SK-N-MC (cell line): ENCODE data around the gene NWD2.

ENCODE experiments used
- DNase-seq: peaks from one replicate; pipeline ENCODE4 v3.0.0-alpha.2; 2011; ENCODE audit warnings: low read depth, low spot score
- H3K27ac ChIP-seq: fragments of 200-600 bp; sonication (generic); 2 replicates; pipeline ENCODE4 v1.5.1; 2016; ENCODE audit warnings: mixed run types
- H3K36me3 ChIP-seq: fragments of 200-600 bp; sonication (generic); 2 replicates; pipeline ENCODE4 v1.6.1; 2017; ENCODE audit warnings: antibody characterized with exemption, low read length, mixed read lengths; ENCODE audit not compliant: insufficient read depth
- H3K4me3 ChIP-seq: fragments of 200-600 bp; sonication (generic); 2 replicates; pipeline ENCODE4 v1.5.1; 2016
- H3K9ac ChIP-seq: fragments of 200-600 bp; sonication (generic); 2 replicates; pipeline ENCODE4 v1.8.0; 2017; ENCODE audit warnings: mixed run types, mixed read lengths; ENCODE audit not compliant: insufficient read length
- H3K9me3 ChIP-seq: fragments of 200-600 bp; sonication (generic); 2 replicates; pipeline ENCODE4 v1.6.1; 2017; ENCODE audit warnings: low read depth, mild to moderate bottlenecking, antibody characterized with exemption, low read length, moderate library complexity, mixed read lengths
- EZH2 ChIP-seq: fragments of 200-600 bp; sonication (generic); IDR thresholded peaks from one replicate; pipeline ENCODE4 v1.6.1; 2017; ENCODE audit warnings: antibody characterized with exemption
- FOXP2 ChIP-seq: optimal IDR thresholded peaks from 2 replicates; pipeline ENCODE3; 2011; ENCODE audit warnings: mild to moderate bottlenecking, moderate library complexity; ENCODE audit not compliant: insufficient read depth; ENCODE audit errors: extremely low read length, control extremely low read depth
- POLR2AphosphoS5 ChIP-seq: IDR thresholded peaks from 2 replicates; pipeline ENCODE4 v1.6.1; 2012; ENCODE audit warnings: mild to moderate bottlenecking, low read depth, low read length, borderline replicate concordance

NWD2 gene

DNA sequence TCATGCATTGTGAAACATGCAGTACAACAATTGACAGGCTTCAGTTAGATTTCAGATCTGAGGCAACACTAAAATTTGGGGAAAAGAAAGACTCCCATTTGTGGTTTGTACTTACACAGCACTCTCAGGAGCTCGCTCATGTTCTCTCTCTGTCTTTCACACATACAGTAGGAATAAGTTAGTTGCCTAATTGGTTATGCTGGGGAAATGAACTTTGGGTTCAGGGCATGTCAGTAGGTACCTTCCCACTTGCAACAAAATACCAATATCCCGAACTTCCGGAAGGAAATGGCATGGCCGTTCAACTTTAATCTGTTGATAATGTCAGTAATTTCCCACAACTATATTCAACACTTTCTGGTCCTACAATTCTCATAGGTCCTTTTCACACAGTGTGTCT lies 223.3 kb downstream of the NWD2 start:
- no peaks in the 10 kb centered on the region for H3K36me3 ChIP-seq
- TF ChIP-seq EZH2 (no peak), POLR2AphosphoS5 (no peak), FOXP2 (no peak)
- no peak overlapping the region for H3K4me3 ChIP-seq
- H3K27ac ChIP-seq: no peak overlapping the region
- H3K9ac ChIP-seq: no peak overlapping the region
- H3K9me3 ChIP-seq: no peaks in the 10 kb centered on the region
- DNase-seq: no peak

GRCh38 chr4:37469286-37469685 lies 224.7 kb downstream of the NWD2 start:
- TF ChIP-seq POLR2AphosphoS5: no peak
- no peak for TF ChIP-seq EZH2
- no peak for TF ChIP-seq FOXP2
- H3K27ac ChIP-seq: no peak overlapping the region
- H3K9me3 ChIP-seq: no peaks in the 10 kb centered on the region
- H3K36me3 ChIP-seq: no peaks in the 10 kb centered on the region
- no peak overlapping the region for H3K9ac ChIP-seq
- no peak for DNase-seq
- H3K4me3 ChIP-seq: no peak overlapping the region

DNA sequence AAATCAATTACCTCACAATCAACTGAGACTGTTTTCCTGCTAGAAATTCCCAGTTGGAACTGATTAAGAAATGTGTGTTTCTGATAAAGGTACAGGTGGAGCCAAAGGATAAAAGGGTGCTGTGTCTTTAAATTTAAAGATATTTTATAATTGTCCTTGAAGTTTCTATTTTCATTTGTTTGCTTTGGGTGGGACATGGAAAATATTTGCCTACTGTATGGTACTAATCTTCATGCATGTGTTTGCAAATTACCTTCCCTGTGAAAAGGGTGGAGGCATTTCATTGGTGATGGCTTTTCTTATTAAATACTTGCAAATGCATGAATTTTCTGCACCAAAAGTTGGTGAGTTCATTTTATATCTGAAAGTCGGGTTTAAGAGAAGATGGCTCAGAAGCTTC lies 225.7 kb downstream of the NWD2 start:
- H3K36me3 ChIP-seq: no peaks in the 10 kb centered on the region
- H3K4me3 ChIP-seq: no peak overlapping the region
- no peaks in the 10 kb centered on the region for H3K9me3 ChIP-seq
- no peak for DNase-seq
- no peak overlapping the region for H3K27ac ChIP-seq
- no peak overlapping the region for H3K9ac ChIP-seq
- no peak for TF ChIP-seq EZH2
- TF ChIP-seq FOXP2: no peak
- TF ChIP-seq POLR2AphosphoS5: no peak

- no peaks in the 10 kb centered on the region for H3K9me3 ChIP-seq
- H3K36me3 ChIP-seq: no peaks in the 10 kb centered on the region
- TF ChIP-seq POLR2AphosphoS5: no peak
- TF ChIP-seq EZH2: no peak
- no peak for TF ChIP-seq FOXP2
- no peak overlapping the region for H3K9ac ChIP-seq
- no peak for DNase-seq
- H3K27ac ChIP-seq: no peak overlapping the region
- H3K4me3 ChIP-seq: no peak overlapping the region
These were observed 226.6 kb downstream of the NWD2 start for GRCh38 chr4:37471093-37471492.

DNA sequence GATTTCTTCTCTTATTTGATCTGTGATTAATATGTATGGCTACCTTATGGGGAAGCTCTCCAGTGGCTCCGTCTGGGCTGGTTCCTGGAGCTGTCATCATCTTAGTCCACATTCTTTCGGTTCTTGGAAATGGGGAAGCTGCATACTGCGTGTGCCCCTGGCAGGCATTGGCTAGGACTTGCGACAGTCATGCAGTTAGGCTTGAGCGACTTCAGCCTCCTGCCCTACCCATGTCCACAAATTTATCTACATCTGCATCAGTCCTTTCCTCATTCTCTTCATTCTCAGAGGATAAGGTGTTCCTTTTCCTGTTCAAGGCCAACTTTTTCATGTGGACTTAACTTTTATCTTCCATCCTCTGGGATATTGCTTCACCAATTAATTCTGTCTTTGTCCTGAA lies 227.4 kb downstream of the NWD2 start:
- Histone ChIP-seq H3K36me3 (no peaks in the 10 kb centered on the region), H3K9me3 (no peaks in the 10 kb centered on the region), H3K27ac (no peak overlapping the region), H3K9ac (no peak overlapping the region), H3K4me3 (no peak overlapping the region)
- TF ChIP-seq FOXP2 (no peak), POLR2AphosphoS5 (no peak), EZH2 (no peak)
- DNase-seq: no peak

DNA sequence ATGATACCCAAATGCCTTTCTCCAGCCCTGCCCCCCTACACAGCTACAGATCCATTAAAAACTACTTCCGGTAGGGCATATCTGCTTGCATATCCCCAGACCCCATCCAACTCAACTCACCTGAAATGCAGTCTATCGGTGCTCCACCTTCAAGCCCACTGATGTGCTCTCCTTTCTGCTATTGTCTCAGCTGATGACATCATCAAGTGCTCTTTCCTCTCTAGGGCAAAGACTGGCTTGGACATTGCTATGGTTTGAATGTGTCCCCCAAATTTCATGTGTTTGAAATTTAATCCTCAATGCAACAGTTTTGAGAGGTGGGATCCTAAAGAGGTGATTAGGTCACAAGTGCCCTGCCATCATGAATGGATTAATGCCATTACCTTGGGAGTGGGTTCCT lies 229.3 kb downstream of the NWD2 start:
- no peak for TF ChIP-seq EZH2

DNA sequence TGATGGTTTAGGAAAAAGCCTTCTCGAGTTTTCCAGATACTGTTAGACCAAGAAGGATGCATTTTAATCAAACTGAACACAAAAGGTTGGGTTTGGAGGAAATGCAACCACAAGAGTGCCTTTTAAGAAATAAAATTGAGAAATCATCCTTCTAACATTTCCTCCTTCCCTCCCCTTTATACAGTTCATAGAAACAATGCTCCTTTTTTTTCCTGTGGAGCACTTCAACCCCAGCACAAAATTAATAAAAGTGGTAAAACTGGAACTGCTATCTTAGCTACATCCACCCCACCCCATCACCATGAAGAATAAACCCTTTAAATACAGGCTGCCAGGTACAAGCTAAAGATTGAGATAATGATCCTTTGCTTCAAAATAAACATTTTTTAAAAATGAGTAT lies 230.5 kb downstream of the NWD2 start:
- no peak overlapping the region for H3K27ac ChIP-seq
- H3K9ac ChIP-seq: no peak overlapping the region
- TF ChIP-seq FOXP2: no peak
- TF ChIP-seq POLR2AphosphoS5: no peak
- TF ChIP-seq EZH2: no peak
- no peak overlapping the region for H3K4me3 ChIP-seq
- DNase-seq: no peak
- no peaks in the 10 kb centered on the region for H3K9me3 ChIP-seq
- H3K36me3 ChIP-seq: no peaks in the 10 kb centered on the region

More for the DNA sequence above, 229.3 kb downstream of the NWD2 start:
- DNase-seq: no peak
- H3K36me3 ChIP-seq: no peaks in the 10 kb centered on the region
- no peak overlapping the region for H3K9ac ChIP-seq
- no peaks in the 10 kb centered on the region for H3K9me3 ChIP-seq
- no peak overlapping the region for H3K4me3 ChIP-seq
- H3K27ac ChIP-seq: no peak overlapping the region

DNA sequence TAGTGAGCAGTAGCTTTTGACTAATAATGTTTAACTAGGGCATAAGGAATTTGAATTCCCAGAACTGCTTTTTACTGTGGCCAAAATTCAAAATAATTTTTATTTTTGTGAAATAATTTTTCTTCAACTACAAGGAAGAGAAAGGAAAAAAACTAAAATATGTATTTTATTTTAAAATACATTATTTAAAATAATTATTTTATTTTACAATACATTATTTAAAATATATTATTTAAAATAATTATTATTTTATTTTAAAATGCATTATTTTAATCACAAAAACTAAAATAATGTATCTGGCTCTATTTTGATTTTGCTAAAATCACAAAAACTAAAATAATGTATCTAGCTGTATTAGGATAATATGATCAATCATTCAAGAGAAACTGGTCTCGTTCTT lies 231.2 kb downstream of the NWD2 start:
- Histone ChIP-seq H3K9me3 (no peaks in the 10 kb centered on the region), H3K36me3 (no peaks in the 10 kb centered on the region), H3K27ac (no peak overlapping the region), H3K4me3 (no peak overlapping the region), H3K9ac (no peak overlapping the region)
- TF ChIP-seq POLR2AphosphoS5 (no peak), EZH2 (no peak), FOXP2 (no peak)
- DNase-seq: no peak

- H3K9me3 ChIP-seq: no peaks in the 10 kb centered on the region
- H3K9ac ChIP-seq: no peak overlapping the region
- TF ChIP-seq EZH2 (no peak), FOXP2 (no peak), POLR2AphosphoS5 (no peak)
- no peak overlapping the region for H3K27ac ChIP-seq
- H3K4me3 ChIP-seq: no peak overlapping the region
- no peaks in the 10 kb centered on the region for H3K36me3 ChIP-seq
- DNase-seq: no peak
These were observed 231.7 kb downstream of the NWD2 start for GRCh38 chr4:37476256-37476655.
